HG02678 (cell line): ENCODE measurements around the gene ATP2B1.

Experiments used
- ATAC-seq: cut with Tn5 transposase; IDR thresholded peaks from one replicate; pipeline ENCODE4 v1.9.1; 2021; ENCODE audit warnings: mild to moderate bottlenecking, moderate library complexity; ENCODE audit not compliant: unreplicated experiment

ATP2B1 gene

GRCh38 chr12:89694542-89694941 lies 14.1 kb downstream of the ATP2B1 start:
- ATAC-seq: no peak

GRCh38 chr12:89693639-89694202 lies 14.9 kb downstream of the ATP2B1 start:
- no peak for ATAC-seq

DNA sequence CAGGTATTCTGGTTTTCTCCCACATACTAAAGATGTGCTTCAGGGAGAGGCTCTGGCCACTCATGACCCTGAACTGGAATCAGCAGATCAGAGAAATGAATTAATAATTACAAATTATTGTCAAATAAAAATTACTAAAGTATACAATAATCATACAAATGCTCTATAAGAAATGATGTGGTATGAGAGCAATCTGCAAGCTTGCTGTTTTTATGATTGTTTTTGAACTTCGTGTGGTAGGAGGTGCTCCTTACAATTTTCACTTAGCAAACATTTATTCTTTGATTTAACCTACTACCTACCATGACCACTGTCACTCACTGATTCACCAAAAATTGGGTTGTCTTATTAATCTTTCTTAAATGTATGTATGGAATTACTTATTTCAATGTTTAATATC lies 16.2 kb downstream of the ATP2B1 start:
- no peak for ATAC-seq

- no peak for ATAC-seq
Observed at GRCh38 chr12:89691659-89692058, 17.0 kb downstream of the ATP2B1 start.

DNA sequence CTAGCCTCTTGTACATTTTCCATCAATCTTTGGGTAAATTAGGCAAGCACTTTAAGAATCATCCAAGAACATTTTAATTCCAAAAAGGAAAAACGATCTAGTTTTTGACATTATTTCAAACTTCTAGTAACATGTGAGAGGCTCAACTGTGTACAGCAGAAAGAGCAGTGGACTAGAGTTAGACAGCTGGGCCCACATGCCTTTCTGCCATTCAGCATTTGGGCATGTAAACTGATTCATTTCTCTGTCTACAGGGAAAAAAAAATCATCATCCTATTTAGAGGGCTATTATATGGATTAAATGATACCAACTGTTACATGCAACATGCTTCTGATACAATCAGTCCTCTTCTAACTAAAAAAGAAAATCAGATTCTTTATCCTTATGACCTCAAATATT lies 17.7 kb downstream of the ATP2B1 start:
- ATAC-seq: no peak

DNA sequence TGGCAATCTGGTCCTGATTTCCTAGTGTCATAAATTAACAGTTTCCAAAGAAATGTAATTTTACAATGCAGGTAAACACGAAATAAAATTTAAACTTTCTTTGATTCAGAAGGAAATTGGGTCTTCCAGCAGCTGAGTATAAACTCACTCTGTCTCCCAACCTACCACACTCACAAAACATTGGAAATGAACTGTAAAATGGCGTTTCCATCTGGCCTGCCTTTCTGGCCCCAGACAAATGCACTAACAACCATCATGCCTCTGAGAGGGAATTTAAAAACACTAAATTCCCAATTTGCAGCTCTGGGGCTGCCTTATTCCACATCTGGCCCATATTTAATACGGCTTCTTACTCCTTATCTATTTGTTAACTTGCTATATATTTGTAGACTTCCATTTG lies 19.3 kb downstream of the ATP2B1 start:
- ATAC-seq: no peak

DNA sequence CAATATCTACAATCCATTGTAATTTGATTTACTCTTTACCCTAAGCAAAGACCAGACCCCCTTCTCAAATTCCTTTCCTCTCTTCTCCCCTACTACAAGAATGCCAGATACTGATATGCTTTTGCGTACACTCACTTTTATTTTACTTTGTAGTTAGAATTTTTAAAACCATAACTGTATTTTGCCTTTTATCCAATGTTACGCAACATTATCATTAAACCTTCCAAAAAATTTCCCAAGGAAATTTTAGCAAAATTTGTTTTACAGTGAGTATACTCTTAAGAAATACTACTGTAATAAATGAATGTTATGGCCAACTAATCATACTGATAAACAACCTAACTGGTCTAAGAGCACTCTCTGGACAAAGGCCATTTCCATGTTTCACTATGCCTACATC lies 22.3 kb downstream of the ATP2B1 start:
- no peak for ATAC-seq

- no peak for ATAC-seq
Observed at GRCh38 chr12:89685363-89685972, 23.2 kb downstream of the ATP2B1 start.

DNA sequence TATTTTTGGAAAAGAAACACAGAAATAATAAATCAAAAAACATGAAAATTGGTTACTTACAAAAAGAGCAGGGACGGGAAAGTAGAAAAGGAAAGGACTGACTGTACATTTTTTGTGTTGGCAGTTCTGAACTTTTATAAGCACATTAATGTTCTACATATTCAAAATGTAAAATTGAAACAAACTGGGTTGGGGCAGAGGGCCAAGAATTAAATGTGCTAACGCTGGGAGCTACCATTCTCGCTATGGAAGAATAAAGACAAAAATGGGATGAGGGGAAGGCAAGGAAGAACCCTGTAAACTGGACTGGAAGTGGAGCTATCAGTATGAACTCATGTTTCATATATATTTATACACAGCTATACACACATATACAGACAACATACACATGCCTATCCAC lies 24.5 kb downstream of the ATP2B1 start:
- no peak for ATAC-seq

DNA sequence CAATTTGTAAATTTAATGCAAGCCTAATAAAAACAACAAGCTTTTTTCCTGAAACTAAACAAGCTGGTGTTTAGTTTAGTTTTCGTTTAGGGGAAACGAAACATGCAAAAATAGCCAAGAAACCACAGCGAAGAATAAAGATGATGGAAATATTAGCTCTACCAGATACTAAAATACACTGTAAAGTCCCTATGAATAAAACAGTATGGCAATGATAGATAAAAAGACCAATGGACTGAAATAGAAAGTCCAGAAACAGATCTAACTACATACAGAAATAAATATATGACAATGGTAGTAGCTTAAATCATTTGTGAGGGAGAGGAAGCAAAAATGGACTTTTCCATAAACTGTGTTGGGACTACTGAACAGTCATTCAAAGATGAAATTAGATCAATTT lies 26.4 kb downstream of the ATP2B1 start:
- ATAC-seq: no peak

DNA sequence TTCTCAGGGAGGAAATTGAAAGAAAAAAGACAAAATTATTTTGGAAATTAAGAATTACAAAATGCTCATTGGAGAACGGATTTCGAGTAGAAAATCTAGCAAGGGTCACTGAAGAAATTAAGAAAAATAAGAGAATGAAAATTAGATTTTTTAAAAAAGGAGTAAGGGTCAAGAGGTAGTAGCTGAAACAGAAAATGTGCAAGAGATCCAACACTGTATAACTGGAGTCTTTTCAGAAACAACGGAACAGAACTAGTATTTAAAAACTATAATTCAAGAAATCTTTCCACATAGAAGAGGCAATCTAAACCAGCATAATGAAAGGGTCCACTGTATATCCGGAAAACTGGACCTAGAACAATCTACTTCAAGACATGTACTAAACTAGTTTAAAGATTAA lies 28.2 kb downstream of the ATP2B1 start:
- no peak for ATAC-seq

GRCh38 chr12:89679631-89680030 lies 29.0 kb downstream of the ATP2B1 start:
- ATAC-seq: no peak

GRCh38 chr12:89678225-89678624 lies 30.4 kb downstream of the ATP2B1 start:
- ATAC-seq: no peak

- ATAC-seq: no peak
Observed at GRCh38 chr12:89676930-89677329, 31.7 kb downstream of the ATP2B1 start.

DNA sequence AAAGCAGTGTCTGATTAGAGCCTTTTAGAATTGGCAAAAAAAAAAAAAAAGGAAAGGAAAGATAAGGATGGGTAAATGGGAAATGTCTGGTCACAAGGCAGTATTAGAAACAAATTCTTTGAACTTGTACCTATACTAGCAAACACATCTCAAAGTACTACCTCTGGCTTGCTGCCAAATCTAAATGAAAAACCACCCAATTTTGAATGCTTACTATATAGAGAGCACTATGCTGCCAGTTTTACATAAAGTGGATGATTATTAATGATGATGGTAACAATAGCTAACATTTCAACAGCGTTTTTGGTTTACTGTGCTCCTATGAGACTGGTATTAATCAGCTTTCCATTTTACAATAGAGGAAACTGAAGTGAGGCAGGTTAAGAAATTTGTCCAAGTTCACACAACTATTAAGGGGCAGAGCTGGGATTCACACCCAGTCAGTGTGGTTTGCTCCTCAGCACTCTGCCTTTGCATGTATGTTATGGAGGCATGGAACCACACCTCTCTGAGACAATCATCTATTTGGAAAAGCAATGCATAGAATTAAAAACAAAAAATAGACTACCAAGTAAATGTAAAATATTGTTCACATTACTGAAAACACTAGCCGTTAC lies 34.2 kb downstream of the ATP2B1 start:
- no peak for ATAC-seq

GRCh38 chr12:89673603-89674002 lies 35.0 kb downstream of the ATP2B1 start:
- ATAC-seq: no peak

- no peak for ATAC-seq
Observed at GRCh38 chr12:89672589-89672979, 36.1 kb downstream of the ATP2B1 start.

DNA sequence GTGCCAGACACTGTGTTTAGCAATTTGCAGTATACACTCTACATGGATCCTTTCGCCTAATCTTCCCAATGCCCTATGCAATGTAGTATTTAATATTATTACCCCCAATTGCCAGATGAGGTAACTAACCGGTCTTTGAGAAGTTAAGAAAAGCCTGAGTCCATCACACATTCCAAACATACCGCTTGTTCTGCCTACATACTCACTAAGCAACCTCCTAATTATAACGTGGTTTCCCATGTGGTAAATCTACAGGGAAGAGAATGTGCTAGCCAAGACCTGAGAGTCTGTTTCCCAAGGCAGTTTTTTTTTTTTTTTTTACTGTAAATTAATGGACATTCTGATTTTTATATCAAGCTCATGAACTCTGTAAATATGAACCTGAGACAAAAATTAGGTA lies 37.2 kb downstream of the ATP2B1 start:
- ATAC-seq: no peak

- no peak for ATAC-seq
Observed at GRCh38 chr12:89669197-89669596, 39.4 kb downstream of the ATP2B1 start.

GRCh38 chr12:89665556-89665955 lies 43.1 kb downstream of the ATP2B1 start:
- no peak for ATAC-seq

GRCh38 chr12:89664441-89664840 lies 44.2 kb downstream of the ATP2B1 start:
- no peak for ATAC-seq

- peak; percentile 81 for ATAC-seq
Observed at GRCh38 chr12:89663577-89664357, 44.9 kb downstream of the ATP2B1 start.
